ENCODE results near the gene CXCR5.

The CXCR5 gene

GRCh38 chr11:118885831-118886565 lies 2.3 kb downstream of the CXCR5 start:
- no peaks in the 10 kb centered on the region for H3K9me3 ChIP-seq (ENCODE audit: control insufficient read depth, low read length)
- H3K36me3 ChIP-seq (ENCODE audit: control insufficient read depth, insufficient read depth, low read length) = no peaks in the 10 kb centered on the region
- H3K4me2 ChIP-seq (ENCODE audit: low read length) = no peak overlapping the region
- no peak overlapping the region for H3K27ac ChIP-seq
- H3K9ac ChIP-seq = no peak overlapping the region
- H3K4me3 ChIP-seq (ENCODE audit: low read depth, low read length) = no peak overlapping the region
- H2AFZ ChIP-seq = no peak overlapping the region
- no peaks in the 10 kb centered on the region for H3K79me2 ChIP-seq
- no peaks in the 10 kb centered on the region for H3K27me3 ChIP-seq (ENCODE audit: control insufficient read depth, insufficient read depth, low read length)
- no peak for TF ChIP-seq CTCF (IDR thresholded peaks at IDR 0.05)
- H3K4me1 ChIP-seq = no peaks in the 10 kb centered on the region

- no peaks in the 10 kb centered on the region for H3K36me3 ChIP-seq (ENCODE audit: control insufficient read depth, insufficient read depth, low read length)
- no peak for TF ChIP-seq CTCF (IDR thresholded peaks at IDR 0.05)
- no peak overlapping the region for H3K27ac ChIP-seq
- H3K4me1 ChIP-seq = no peaks in the 10 kb centered on the region
- H3K79me2 ChIP-seq = no peaks in the 10 kb centered on the region
- no peak overlapping the region for H3K9ac ChIP-seq
- no peak overlapping the region for H3K4me3 ChIP-seq (ENCODE audit: low read depth, low read length)
- no peaks in the 10 kb centered on the region for H3K27me3 ChIP-seq (ENCODE audit: control insufficient read depth, insufficient read depth, low read length)
- no peak overlapping the region for H3K4me2 ChIP-seq (ENCODE audit: low read length)
- no peak overlapping the region for H2AFZ ChIP-seq
- no peaks in the 10 kb centered on the region for H3K9me3 ChIP-seq (ENCODE audit: control insufficient read depth, low read length)
Measured at GRCh38 chr11:118886681-118887111, 3.0 kb downstream of the CXCR5 start.

- Histone ChIP-seq H3K27ac (no peak overlapping the region), H3K9me3 (ENCODE audit: control insufficient read depth, low read length) (no peaks in the 10 kb centered on the region), H3K4me1 (no peaks in the 10 kb centered on the region), H3K4me3 (ENCODE audit: low read depth, low read length) (no peak overlapping the region), H2AFZ (no peak overlapping the region), H3K4me2 (ENCODE audit: low read length) (no peak overlapping the region), H3K27me3 (ENCODE audit: control insufficient read depth, insufficient read depth, low read length) (no peaks in the 10 kb centered on the region), H3K36me3 (ENCODE audit: control insufficient read depth, insufficient read depth, low read length) (no peaks in the 10 kb centered on the region), H3K9ac (no peak overlapping the region), H3K79me2 (no peaks in the 10 kb centered on the region)
- TF ChIP-seq CTCF (IDR thresholded peaks at IDR 0.05) = no peak
Measured at GRCh38 chr11:118887206-118887605, 3.5 kb downstream of the CXCR5 start.

- Histone ChIP-seq H2AFZ (no peak overlapping the region), H3K36me3 (ENCODE audit: control insufficient read depth, insufficient read depth, low read length) (no peaks in the 10 kb centered on the region), H3K27ac (no peak overlapping the region), H3K9me3 (ENCODE audit: control insufficient read depth, low read length) (no peaks in the 10 kb centered on the region), H3K4me2 (ENCODE audit: low read length) (no peak overlapping the region), H3K9ac (no peak overlapping the region), H3K27me3 (ENCODE audit: control insufficient read depth, insufficient read depth, low read length) (no peaks in the 10 kb centered on the region), H3K4me1 (no peaks in the 10 kb centered on the region), H3K4me3 (ENCODE audit: low read depth, low read length) (no peak overlapping the region), H3K79me2 (no peaks in the 10 kb centered on the region)
- no peak for TF ChIP-seq CTCF (IDR thresholded peaks at IDR 0.05)
Measured at GRCh38 chr11:118888398-118888797, 4.7 kb downstream of the CXCR5 start.

- Histone ChIP-seq H3K4me2 (ENCODE audit: low read length) (no peak overlapping the region), H3K4me3 (ENCODE audit: low read depth, low read length) (no peak overlapping the region), H3K27me3 (ENCODE audit: control insufficient read depth, insufficient read depth, low read length) (no peaks in the 10 kb centered on the region), H3K36me3 (ENCODE audit: control insufficient read depth, insufficient read depth, low read length) (no peaks in the 10 kb centered on the region), H3K27ac (no peak overlapping the region), H3K9ac (no peak overlapping the region), H2AFZ (no peak overlapping the region), H3K4me1 (no peaks in the 10 kb centered on the region), H3K9me3 (ENCODE audit: control insufficient read depth, low read length) (no peaks in the 10 kb centered on the region), H3K79me2 (no peaks in the 10 kb centered on the region)
- no peak for TF ChIP-seq CTCF (IDR thresholded peaks at IDR 0.05)
Measured at GRCh38 chr11:118889797-118890196, 6.1 kb downstream of the CXCR5 start.

All from parathyroid adenoma (tissue), 2 donors.